ENCODE measurements around the gene COL6A1.
"Not testable (repeated sequence)": the region's sequence is repeated elsewhere in the genome, so short reads cannot be mapped to it uniquely, and the experiment has no call there.

The COL6A1 gene

DNA sequence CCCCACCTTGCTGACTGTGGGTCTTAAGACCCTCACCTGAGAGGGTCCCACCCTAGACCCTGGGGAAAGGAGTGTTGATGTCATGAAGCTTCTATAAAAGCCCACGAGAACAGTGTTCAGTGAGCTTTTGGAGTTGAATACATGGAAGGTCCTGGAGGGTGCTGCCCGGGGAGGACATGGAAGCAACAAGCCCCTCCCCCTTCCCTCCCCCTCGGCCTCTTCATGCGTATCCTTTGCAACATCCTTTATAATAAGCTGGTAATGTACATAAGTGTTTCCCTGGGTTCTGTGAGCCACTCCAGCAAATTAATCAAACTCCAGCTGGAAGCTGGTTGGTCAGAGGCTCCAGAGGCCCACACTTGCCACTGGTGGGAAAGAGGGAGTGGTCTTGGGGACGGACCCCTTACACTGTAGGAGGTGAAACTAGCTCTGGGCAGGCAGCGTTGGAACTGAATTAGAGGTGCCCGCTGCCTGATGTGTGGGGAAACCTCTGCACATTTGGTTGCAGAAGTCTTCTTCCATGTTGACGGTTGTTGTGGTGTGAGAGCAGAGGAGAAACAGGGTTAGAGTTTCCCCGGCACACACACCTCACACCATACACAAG, 14.7 kb upstream of the COL6A1 start:
- FAIRE-seq = no peak

DNA sequence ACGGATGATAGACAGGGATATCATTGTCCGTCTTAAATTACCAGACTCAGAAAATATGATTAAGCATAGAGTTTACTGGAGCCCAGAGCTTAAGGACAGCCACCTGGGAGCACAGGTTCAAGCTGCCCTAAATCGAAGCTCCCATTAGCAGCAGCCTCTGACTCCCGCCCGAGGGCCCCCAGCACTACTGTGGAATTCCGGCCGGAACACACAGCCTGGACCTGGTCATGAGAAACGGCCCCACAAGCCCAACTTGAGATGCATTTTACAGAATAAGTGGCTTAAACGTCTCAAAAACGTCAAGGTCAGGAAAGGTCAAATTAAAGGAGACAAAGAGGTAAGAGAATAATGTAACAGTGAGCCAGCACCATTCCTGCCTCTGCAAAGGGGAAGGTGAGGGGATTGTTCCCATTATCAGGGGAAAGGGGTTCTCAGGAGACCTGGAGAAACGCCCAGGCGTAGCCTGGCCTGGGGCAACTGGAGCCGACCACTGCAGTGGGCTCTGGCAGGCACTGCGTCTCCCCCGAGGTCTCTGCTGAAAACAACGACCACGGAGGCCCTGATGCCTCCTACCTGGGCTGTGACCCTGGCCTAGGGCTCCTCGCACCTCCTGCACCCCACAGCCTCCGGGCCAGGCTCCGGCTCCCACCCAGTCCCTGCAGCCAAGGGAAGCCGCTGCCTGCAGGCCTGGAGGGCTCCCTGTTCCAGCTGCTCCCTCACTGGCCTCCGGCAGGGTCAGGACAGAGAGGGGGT, 11.5 kb upstream of the COL6A1 start:
- no peak for FAIRE-seq

DNA sequence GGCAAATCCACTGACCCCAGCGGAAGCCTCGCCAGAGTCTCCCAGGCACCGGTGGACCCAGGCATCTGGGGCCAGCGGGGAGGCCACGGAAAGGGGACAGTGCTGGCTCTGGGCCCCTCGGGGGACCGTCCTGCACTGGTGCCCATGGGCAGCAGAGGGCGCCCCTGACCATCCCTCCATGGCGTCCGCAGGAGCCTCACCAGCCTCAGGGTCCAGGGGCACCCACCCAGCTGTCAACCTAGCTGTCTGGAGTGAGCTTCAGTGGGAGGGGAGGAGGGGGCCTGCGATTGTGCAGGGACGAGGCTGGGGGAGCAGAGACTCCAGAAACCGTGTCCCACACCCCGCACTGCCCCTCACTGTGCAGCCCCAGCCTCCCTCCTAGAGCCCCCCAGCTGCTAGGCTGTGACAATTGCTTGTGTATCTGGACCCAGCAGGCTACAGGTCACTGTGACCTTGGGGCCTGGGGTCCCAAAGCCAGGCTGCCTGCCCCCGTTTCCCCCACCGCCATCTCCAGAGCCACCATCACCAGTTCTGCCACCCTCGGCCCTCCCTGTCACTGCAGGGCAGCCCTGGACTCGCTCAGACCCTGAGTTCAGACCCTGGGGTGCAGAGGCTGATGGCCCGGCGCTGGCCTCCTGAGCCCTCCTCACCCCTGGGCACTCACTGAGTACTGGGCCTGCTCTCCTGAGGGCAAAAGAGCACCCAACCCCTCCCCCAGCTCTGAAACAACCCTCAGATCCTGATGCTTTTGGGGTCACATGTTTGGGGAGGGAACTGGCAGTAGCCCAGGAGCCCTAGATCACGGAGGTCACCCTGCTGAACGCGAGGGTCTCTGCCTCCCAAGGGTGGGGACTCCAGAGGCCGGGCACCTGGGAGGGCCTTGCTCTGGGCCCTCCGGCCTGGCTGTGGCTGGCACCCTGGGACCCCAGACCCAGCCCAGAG, 10.6 kb upstream of the COL6A1 start:
- FAIRE-seq = no peak

DNA sequence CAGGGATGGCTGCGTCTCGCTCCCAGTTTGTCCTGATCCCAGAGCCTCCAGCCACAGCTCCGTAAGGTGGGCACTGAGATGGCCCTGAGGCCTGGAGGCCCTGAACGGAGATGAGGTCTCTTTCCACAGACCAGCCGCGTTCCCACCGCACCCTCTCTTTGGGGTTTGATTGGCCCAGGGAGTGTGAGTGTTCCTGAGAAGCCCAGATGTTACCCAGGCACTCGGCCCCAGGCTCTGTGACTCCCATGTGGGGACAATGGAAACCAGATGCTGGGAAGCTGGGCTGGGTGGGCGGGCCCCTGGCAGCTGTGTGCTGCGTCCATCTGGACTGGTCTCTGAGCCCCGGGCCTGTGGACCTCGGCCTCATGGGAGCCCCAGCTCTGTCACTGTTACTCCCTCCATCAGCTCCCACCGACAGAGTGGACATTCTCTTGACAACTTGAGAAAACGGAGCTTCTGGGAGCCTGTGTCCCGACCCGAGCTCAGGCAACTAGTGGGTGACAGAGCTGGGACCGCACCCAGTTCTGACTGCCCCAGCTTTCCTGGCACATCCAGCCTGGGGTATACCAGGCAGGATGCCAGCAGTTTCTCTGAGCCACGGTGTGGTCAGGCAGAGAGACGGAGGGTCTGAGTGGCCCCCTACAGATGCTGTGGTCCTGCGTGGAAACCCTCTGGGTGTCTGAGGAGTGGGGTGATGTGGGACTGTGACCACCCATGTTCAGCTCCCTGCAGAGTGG, 9.8 kb upstream of the COL6A1 start:
- no peak for FAIRE-seq

DNA sequence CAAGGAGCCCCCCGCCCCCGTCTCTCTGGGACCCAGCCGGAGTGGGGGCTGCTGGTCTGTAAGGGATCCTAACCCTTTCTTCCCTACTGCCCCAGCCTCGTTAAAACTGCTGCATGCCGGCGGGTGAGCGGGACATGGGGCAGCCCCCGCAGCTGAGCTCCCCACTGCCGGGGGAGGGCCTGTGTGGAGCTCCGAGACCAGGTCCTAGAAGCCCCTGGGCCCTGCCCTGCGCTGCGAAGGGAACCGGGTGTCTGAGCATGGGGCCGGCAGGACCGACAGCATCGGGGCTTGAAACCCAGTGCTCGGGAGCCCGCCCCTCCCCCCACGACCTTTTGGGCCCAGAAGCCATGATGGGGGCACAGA, 9.2 kb upstream of the COL6A1 start:
- no peak for FAIRE-seq

DNA sequence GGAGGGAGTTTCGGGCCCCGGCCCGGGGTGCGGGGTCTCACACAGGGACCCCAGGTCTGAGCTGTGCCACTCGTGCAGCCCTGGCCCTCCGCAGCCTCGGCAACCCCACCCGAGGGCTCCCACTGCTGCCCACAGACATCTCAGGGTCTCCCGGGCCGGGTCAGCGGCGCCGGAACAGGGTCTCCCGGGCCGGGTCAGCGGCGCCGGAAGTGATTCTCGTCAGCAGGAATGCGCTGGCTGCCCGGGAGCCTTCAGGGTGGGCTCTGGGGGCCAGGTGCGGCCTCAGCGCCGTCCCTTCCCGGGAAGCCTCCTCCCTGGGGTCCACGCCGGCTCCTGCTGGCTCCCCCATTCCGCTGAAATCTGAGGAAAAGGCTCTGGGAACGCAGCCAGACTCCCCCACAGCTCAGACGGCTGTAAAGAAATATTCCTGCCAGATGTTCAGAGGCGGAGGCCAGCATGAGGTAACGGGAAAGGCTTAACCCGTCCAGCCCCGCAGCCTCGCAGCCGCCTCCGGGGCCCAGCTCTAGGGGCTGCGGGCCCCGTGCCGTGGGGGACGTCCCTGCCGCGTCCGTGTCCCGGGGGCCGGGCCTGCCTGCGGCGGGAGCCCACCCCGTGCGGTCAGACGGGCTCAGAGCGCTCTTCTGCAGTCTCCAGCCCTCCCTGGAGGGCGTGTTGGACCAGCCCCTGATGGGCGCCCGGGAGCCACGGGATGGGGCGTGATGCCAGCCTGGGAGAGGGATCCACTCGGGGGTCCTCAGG, 8.7 kb upstream of the COL6A1 start:
- no peak for FAIRE-seq

DNA sequence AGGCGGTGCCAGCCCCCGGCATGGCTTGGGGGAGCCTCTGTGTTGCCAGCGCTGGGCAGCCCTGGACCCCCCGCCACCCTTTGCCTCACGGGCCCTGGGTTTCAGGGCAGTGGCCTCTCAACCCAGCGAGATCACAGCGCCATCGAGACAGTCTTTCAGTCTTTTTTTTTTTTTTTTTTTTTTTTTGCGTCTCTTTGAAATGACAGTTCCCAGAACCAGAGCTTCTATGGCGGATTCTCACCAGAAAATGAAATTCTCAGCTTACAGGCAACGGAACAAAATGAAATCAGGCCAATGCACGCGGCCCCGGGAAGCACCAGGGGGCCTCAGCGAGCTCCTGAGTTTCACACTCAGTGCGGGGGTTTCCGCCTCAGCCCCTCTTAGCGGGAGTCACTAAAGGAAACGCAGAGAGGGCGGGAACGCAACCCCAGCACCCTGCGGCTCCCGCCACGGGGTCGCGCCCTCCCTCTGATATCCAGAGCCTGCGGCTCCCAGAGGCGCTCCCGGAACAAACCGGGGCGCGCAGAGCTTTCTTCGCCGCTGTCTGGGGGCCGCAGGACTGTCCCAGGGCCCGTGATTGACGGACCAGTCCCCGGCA, 8.0 kb upstream of the COL6A1 start:
- FAIRE-seq = peak; percentile 89

DNA sequence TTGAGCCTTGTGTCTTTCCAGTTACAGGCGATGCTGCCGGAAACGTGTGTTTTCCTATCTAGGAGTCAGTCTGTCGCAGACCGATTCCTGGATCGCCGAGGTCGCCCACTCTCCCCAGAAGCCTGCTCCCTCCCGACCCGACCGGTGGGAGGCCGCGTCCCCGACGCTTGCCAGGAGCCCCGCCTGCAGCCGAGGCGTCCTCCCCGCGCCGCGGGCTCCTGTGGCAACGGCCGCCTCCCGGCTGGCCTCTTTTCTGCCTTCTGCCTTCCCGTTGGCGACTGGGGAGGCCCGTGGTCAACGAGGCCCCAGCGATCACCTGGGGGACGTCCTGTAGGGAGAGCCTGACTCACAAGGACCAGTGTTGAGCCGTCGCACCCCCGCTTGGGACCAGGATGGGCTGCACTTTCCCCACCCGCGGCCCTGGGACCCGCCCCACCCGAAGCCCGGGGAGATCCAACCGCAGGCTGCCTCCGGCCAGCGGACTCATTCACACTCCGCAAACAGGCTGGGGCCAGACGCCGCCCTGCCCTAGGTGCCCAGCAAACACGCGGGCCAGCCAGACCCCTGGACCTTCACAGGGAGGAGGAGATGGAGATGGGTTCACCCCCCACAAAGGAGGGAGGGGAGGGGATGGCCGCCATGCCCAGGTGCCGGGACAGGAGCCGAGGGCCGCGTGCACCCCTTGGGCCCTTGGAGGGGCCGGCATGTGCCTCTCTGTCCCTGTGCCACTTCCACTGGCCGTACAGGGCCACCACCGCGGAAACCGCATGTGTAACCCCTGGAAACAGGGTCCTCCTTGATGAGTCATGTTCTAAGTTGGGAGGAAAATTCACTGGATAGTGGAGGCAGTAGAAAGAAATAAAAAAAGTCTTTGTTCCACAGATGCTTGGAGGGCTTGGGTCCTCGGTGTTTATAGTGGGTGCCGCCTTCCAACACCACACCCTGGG, 7.2 kb upstream of the COL6A1 start:
- FAIRE-seq = no peak

DNA sequence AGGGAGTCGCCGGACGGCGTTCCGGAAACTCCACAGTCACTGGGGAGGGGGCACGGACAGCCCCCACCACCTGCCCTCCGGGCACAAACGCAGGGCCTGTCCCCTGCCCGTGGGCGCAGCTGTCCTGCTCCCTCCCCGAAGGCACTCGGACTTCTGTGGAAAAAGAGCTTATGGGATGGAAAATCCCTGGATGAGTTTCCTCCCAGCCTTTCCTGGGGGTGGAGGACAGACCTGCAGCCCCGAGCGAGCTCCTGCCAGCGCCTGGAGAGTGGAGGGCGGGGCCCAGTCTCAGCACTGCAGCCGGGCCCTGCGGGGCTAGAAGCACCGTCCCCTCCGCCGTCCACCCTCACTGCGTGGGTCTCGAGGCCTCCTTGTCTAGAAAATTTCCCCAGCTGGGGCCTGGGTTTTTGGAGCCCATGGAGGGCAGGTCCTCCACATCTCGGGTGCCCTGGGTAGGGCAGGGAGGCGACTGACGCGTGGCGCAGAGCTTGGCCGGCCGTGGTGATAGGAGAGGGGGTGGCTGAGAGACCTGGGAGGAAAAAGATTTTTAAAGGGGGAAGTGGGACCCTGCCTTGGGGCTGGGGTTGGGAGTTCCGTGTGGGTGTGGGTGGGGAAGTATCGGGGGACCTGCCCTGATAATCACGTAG, 6.4 kb upstream of the COL6A1 start:
- no peak for FAIRE-seq

DNA sequence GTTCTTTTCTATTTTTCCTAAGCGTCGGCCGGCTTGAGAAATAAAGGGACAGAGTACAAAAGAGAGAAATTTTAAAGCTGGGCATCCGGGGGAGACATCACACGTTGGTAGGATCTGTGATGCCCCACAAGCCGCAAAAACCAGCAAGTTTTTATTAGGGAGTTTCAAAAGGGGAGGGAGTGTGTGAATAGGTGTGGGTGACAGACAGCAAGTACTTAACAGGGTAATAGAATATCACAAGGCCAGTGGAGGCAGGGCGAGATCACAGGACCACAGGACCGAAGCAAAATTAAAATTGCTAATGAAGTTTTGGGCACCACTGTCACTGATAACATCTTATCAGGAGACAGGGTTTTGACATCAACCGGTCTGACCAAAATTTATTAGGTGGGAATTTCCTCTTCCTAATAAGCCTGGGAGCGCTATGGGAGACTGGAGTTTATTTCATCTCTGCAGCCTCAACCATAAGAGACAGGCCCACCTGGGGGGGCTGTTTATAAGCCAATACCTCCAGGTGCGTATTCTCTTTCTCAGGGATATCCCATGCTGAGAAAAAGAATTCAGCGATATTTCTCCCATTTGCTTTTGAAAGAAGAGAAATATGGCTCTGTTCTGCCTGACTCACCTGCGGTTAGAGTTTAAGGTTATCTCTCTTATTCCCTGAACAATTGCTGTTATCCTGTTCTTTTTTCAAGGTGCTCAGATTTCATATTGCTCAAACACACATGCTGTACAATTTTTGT, 5.7 kb upstream of the COL6A1 start:
- not testable (repeated sequence) for FAIRE-seq

DNA sequence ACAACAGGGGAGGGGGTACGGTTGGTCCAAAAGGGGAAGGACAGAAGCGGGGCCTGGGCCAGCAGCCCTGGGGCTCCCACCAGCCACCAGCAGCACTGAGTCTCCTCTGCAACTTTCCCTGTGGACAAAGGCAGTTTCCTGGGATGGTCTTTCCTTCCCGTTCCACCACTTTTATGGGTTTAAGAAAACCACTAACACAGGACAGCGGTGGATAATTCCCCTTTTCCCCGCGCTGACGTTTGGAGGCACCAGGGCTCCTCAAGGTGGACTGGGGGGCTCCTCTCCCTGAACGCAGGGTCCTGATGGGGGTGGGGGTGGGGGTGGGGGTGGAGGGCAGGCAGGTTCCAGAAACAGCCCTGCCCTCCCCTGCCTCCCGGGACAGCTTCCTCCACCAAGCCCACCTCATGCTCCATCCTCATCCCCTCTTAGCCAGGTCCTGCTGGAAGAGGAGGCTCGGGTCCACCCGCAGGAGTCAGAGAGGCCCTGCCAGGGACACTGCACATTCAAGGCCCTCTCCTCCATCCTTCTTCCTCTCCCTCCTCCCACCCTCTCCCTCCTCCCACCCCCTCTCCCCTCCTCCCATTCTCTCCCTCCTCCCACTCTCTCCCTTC, 4.8 kb upstream of the COL6A1 start:
- no peak for FAIRE-seq

DNA sequence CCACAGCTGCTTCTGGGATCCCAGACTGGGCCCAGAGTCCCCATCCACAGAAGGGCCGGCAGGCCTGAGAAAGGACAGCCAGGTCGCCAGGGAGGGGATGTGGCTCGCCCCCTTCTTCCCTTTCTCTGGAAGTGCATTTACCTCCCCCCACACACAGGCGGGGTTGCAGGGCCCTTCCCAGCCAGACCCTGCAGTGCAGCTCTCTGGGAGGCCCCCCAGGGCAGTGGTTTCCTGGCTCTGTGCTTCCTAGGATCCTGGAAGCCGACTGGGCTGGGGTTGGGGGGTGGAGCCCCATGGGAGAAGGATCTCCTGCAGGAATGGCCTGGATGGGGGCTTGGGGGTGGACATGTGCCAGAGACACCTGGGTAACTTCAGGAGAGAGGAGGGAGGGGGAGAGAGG, 4.2 kb upstream of the COL6A1 start:
- FAIRE-seq = no peak

DNA sequence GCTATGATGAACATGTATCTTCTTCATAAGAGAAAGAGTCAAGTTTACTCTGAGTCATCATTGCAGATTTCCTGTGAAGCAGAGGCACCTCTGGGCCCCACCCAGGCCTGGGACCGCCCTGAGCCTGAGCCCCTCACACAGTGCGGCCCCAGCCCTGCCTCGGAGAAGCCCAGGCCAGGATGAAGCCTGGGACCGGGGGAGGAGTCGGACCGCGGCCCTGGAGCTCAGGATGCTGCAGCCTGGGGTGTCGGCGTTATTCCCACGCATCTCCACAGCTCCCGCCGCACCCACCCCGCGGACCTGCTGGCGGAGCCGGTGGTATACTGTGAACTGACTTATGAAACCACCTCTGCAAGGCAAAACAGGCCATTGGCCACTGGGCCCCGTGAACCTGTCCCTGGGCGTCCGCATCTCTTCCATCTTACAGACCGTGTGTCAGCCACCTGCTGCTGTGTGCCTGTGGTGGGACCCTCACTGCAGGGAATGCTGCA, 2.4 kb upstream of the COL6A1 start:
- FAIRE-seq = no peak

DNA sequence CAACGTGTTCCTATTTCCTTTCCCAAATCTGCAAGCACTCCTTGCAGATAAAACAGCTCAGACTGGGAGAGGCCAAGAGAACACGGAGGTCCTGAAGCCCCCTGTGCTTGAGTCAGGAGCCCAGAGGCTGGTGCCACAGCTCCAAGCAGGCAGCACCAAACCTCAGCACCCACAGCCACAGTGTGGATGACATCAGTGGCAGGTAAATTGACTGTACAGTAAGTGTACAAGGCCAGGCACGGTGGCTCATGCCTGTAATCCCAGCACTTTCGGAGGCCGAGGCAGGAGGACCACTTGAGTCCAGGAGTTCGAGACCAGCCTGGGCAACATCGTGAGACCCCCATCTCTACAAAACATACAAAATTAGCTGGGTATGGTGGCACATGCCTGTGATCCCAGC, 1.9 kb upstream of the COL6A1 start:
- no peak for FAIRE-seq

DNA sequence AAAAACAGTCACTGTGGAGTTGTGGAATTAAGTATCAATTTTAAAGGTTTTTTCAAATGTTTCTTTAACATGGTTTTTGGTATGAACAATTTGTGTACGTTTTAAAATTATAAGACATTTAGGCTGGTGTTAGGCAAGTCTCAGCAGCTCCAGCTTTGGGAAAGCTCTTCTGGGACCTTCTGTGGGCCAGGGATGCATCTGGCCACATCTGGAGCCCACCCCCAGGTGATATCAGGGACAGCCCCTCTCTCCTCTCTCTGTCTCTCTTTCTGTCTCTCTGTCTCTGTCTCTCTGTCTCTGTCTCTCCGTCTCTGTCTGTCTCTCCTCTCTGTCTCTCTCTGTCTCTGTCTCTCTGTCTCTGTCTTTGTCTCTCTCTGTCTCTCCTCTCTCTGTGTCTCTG, 1.3 kb upstream of the COL6A1 start:
- no peak for FAIRE-seq

DNA sequence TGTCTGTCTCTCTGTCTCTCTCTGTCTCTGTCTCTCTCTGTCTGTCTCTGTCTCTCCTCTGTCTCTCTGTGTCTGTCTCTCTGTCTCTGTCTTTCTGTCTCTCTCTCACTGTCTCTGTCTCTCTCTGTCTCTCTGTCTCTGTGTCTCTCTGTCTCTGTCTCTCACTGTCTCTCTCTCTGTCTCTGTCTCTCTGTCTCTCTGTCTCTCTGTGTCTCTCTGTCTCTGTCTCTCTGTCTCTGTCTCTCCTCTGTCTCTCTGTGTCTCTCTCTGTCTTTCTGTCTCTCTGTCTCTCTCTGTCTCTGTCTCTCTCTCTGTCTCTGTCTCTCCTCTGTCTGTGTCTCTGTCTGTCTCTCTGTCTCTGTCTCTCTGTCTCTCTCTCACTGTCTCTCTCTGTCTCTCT, 873 bp upstream of the COL6A1 start:
- no peak for FAIRE-seq

DNA sequence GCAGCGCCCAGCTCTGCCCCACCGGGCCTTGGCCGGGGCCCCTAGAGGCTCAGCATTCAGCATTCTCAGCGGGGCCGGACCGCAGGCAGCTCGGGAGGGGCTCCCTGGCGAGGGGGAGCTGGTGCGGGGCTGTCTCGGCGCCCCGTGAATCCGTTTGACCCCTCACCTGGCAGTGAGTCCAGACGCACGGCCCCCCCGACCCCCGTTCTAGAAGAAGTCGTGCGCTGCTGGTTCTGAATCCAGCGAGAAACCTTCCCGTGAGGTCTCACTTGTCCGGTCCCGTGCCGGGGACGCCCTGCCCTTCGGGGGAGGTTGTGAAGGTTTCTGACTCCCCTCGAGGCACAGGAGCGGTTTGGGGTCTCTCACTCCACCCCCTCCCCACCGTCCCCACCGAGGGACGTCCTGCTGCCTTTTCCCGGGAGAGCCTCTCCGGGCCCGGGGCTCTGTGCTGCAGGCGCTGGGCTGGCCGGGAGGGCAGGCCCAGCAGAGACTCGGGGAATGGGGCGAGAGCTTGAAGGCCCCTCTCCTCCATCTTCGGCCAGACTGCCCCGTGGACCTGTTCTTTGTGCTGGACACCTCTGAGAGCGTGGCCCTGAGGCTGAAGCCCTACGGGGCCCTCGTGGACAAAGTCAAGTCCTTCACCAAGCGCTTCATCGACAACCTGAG, 655 bp downstream of the COL6A1 start:
- FAIRE-seq = no peak
